Right atrium auricular region (tissue), 2 donors: ENCODE data around the gene NOTCH2NLA. TPM values are rescaled to one million over a fixed set of nuclear protein-coding genes. Genes with fewer than 3 reads are reported as not detected.
"Not testable (repeated sequence)": the region's sequence is repeated elsewhere in the genome, so short reads cannot be mapped to it uniquely, and the experiment has no call there.

ENCODE experiments used
- DNase-seq: peaks from one replicate; pipeline ENCODE4 v3.0.0-alpha.2; 2019; ENCODE audit warnings: low spot score
- H3K27ac ChIP-seq, 2 donors: fragments of 200-600 bp; sonication (generic); 1 replicate in 1 of 2; 2 replicates in 1 of 2; pipeline ENCODE4 v1.5.1; 2016 to 2019
- H3K27me3 ChIP-seq, 2 donors: fragments of 200-600 bp; sonication (generic); one replicate each; pipeline versions ENCODE4 v1.5.1 to v1.6.0; 2017 to 2019
- H3K36me3 ChIP-seq: fragments of 200-600 bp; sonication (generic); one replicate; pipeline ENCODE4 v1.5.1; 2016
- H3K4me1 ChIP-seq, 2 donors: fragments of 200-600 bp; sonication (generic); one replicate each; pipeline versions ENCODE4 v1.5.1 to v1.6.0; 2017 to 2019
- H3K4me3 ChIP-seq, 2 donors: fragments of 200-600 bp; sonication (generic); 1 replicate in 1 of 2; 2 replicates in 1 of 2; pipeline ENCODE4 v1.5.1; 2017 to 2019; ENCODE audit warnings: mild to moderate bottlenecking in 1 of 2, moderate library complexity in 1 of 2
- H3K9me3 ChIP-seq, 2 donors: fragments of 200-600 bp; sonication (generic); one replicate each; pipeline ENCODE4 v1.5.1; 2019
- CTCF ChIP-seq, 2 donors: fragments of 200-600 bp; sonication (generic); IDR thresholded peaks; one replicate each; pipeline ENCODE4 v1.5.1; 2019; ENCODE audit warnings: antibody characterized with exemption in 2 of 2
- total RNA-seq, 2 donors: library from RNA; depleted of rRNA; stranded (reverse); fragments of >200 nt; gene quantifications; one replicate each; pipeline ENCODE4 v1.1.0, GENCODE V29; 2016

NOTCH2NLA gene
- total RNA-seq, 2 donors from 2014 or later: 18.9 to 20.8 TPM

GRCh38 chr1:146251523-146251922 is 22.7 kb upstream of the NOTCH2NLA start:
- H3K9me3 ChIP-seq, H3K4me1 ChIP-seq, H3K36me3 ChIP-seq, H3K4me3 ChIP-seq, H3K27ac ChIP-seq, DNase-seq, H3K27me3 ChIP-seq: not testable (repeated sequence)

GRCh38 chr1:146248643-146249042 is 19.8 kb upstream of the NOTCH2NLA start:
- not testable (repeated sequence) for H3K4me1 ChIP-seq, DNase-seq, H3K36me3 ChIP-seq, H3K27me3 ChIP-seq, H3K9me3 ChIP-seq, H3K4me3 ChIP-seq, H3K27ac ChIP-seq

GRCh38 chr1:146236626-146237025 is 7.8 kb upstream of the NOTCH2NLA start:
- not testable (repeated sequence) for H3K36me3 ChIP-seq, H3K4me3 ChIP-seq, H3K27me3 ChIP-seq, H3K4me1 ChIP-seq, H3K27ac ChIP-seq, DNase-seq, H3K9me3 ChIP-seq

GRCh38 chr1:146236026-146236601 is 7.3 kb upstream of the NOTCH2NLA start:
- not testable (repeated sequence) for H3K4me1 ChIP-seq, H3K27ac ChIP-seq, H3K36me3 ChIP-seq, DNase-seq, H3K9me3 ChIP-seq, H3K4me3 ChIP-seq, H3K27me3 ChIP-seq

GRCh38 chr1:146228144-146228682 is 608 bp downstream of the NOTCH2NLA start:
- H3K36me3 ChIP-seq, H3K27me3 ChIP-seq, H3K9me3 ChIP-seq, H3K4me1 ChIP-seq: not testable (repeated sequence)
- DNase-seq: peak; percentile 23
- peak overlapping the region; percentile 64 to 82 for H3K27ac ChIP-seq
- peak overlapping the region; percentile 52 to 64 for H3K4me3 ChIP-seq

GRCh38 chr1:146174531-146174930 is 54.3 kb downstream of the NOTCH2NLA start:
- H3K4me1 ChIP-seq, H3K27me3 ChIP-seq, DNase-seq, H3K4me3 ChIP-seq, H3K36me3 ChIP-seq, H3K9me3 ChIP-seq: not testable (repeated sequence)
- H3K27ac ChIP-seq: peak overlapping the region; percentile 29 to 51

GRCh38 chr1:146167740-146168139 is 61.1 kb downstream of the NOTCH2NLA start:
- not testable (repeated sequence) for DNase-seq, H3K27ac ChIP-seq

GRCh38 chr1:146167273-146167672 is 61.5 kb downstream of the NOTCH2NLA start:
- H3K4me1 ChIP-seq, H3K36me3 ChIP-seq, H3K9me3 ChIP-seq, H3K27me3 ChIP-seq, DNase-seq, H3K4me3 ChIP-seq, H3K27ac ChIP-seq: not testable (repeated sequence)

More at GRCh38 chr1:146167740-146168139, 61.1 kb downstream of the NOTCH2NLA start:
- H3K4me1 ChIP-seq, H3K36me3 ChIP-seq, H3K9me3 ChIP-seq, H3K4me3 ChIP-seq, H3K27me3 ChIP-seq: not testable (repeated sequence)

- H3K9me3 ChIP-seq, DNase-seq, H3K27ac ChIP-seq, H3K4me1 ChIP-seq, H3K27me3 ChIP-seq, H3K36me3 ChIP-seq, H3K4me3 ChIP-seq: not testable (repeated sequence)
- peak in 1 of 2 donors; percentile 39 for TF ChIP-seq CTCF (IDR thresholded peaks at IDR 0.05)
These were observed 84.4 kb downstream of the NOTCH2NLA start, which contains the start of gene NBPF10 for GRCh38 chr1:146144465-146144864. Gene NBPF10 (minus strand): TSS chr1:146144804. CDS start chr1:146144769, 35 bp downstream.

Other genes with a start within 250 kb of the NOTCH2NLA start
- gene TXNIP, start 232.4 kb downstream of the NOTCH2NLA start, total RNA-seq: 1,000 to 10,000 TPM in 1 of 2 donors, 100 to 1,000 TPM in 1; 898 to 1,186 TPM
- 100 to 1,000 TPM in 1 of 2 donors, 10 to 100 TPM in 1; 73.3 to 153 TPM for gene HJV, start 207.3 kb downstream of the NOTCH2NLA start, total RNA-seq
- gene NBPF10, start 84.2 kb downstream of the NOTCH2NLA start, total RNA-seq: under 1 TPM; 0.67 to 0.89 TPM